Activated CD4-positive, alpha-beta T cell treated with anti-CD3 and anti-CD28 coated beads, Interleukin-2, Interleukin-6, amounts not matched to agents 100 ng/mL and 50 ng/mL, durations not matched to agents 16 hours and 8 hours (primary cell): ENCODE results near the gene TNFRSF19.
A peak's percentile ranks its signal among the peaks of the same experiment; 100 is the strongest.
"Not testable (repeated sequence)": the region's sequence is repeated elsewhere in the genome, so short reads cannot be mapped to it uniquely, and the experiment has no call there.

ENCODE experiments used
- DNase-seq: peaks from one replicate; pipeline ENCODE4 v3.0.0-alpha.2; 2020

The TNFRSF19 gene, protein sequence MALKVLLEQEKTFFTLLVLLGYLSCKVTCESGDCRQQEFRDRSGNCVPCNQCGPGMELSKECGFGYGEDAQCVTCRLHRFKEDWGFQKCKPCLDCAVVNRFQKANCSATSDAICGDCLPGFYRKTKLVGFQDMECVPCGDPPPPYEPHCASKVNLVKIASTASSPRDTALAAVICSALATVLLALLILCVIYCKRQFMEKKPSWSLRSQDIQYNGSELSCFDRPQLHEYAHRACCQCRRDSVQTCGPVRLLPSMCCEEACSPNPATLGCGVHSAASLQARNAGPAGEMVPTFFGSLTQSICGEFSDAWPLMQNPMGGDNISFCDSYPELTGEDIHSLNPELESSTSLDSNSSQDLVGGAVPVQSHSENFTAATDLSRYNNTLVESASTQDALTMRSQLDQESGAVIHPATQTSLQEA

GRCh38 chr13:23570099-23570920 is at the start of gene TNFRSF19:
Gene TNFRSF19 (plus strand): TSS chr13:23570412. CDS start chr13:23590184, 19,772 bp downstream.
- DNase-seq, result no peak

GRCh38 chr13:23529926-23530325 is 40.3 kb upstream of the TNFRSF19 start:
- DNase-seq, result not testable (repeated sequence)

DNA sequence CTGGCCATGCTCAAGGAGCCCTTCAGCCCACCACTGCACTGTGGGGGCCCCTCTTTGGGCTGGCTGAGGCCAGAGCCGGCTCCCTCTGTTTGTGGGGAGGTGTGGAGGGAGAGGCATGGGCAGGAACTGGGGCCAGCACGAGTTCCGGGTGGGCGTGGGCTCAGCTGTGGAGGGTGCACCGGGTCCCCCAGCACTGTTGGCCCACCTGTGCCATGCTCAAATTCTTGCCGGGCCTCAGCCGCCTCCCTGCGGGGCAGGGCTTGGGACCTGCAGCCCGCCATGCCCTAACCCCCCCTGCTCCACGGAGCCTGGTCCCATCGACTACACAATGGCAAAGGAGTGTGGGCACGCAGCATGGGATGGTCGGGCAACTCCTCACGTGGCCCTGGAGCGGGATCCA is 38.8 kb upstream of the TNFRSF19 start:
- no peak for DNase-seq

GRCh38 chr13:23534090-23534489 is 36.1 kb upstream of the TNFRSF19 start:
- DNase-seq, result no peak

- DNase-seq, result no peak
These were observed 28.9 kb upstream of the TNFRSF19 start for GRCh38 chr13:23541221-23541824.

DNA sequence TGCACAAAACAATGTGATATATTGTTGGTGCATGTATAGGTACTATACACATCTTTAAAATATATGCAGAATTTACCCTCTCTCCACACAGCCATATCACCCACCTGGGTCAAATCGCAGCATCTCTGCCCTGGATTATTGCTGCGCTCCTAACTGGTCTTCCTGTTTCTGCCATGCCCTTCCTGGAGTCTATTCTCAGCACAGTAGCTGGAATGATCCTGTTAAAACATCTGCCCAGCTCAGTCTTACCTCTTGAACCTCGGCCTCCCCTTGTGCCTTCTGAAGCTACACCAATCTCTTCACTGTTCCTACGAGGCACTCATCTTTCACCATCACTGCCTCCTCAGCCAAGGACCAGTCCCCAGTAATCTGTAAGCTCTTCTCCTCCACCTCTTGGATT is 25.5 kb upstream of the TNFRSF19 start:
- DNase-seq, result no peak

DNA sequence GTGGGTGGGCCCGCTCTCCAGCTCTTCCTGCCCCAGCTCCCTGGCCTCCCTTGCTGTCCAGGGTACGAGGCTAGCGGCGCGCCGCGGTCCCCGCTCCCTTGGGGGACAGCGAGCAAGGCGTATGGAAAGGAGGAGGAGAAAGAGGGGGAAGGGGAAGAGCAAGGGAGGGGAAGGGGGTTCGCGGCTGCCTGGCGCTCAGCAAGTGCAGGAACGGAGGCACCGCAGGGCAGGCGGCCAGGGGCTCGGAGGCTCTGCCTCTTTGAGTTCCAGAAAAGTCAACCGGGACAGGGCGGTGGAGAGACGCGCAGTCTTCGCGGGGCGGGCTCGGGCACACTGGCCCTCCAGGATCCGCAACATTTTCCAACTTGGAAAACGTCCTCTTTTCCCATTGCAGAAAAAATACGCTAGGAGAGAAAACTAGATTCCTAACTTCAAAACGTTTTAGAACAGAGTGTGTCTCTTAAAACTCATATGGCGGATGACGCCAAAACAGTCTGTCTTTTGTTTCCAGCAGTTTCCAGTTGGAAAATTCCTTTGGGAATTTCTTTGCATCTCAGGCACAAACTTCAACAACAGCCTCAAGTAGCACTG is 23.1 kb upstream of the TNFRSF19 start:
- DNase-seq, result no peak

- DNase-seq, result no peak
These were observed 20.5 kb upstream of the TNFRSF19 start for GRCh38 chr13:23549724-23550123.

GRCh38 chr13:23550163-23550562 is 20.0 kb upstream of the TNFRSF19 start:
- no peak for DNase-seq

GRCh38 chr13:23551213-23552008 is 18.8 kb upstream of the TNFRSF19 start:
- DNase-seq, result no peak

- no peak for DNase-seq
These were observed 18.0 kb upstream of the TNFRSF19 start for GRCh38 chr13:23552171-23552570.

DNA sequence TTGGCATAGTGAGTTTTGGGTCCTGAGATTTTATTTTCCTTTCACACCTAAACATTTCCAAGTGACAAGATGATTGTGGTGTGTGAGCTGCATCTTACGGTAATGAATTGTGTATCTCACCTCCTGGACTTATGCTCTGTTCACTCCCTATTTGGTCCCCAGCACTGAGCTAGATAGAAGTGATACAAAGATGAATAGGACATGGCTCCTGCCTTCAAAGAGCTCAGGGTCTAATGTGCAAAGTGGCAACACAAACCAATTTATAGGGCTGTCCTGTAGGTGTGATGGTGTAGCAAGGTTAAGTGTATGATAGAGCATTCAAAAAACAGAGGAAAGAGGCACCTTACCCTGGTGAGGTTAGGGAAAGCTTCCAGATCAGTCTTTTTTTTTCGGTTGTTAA is 17.6 kb upstream of the TNFRSF19 start:
- DNase-seq, result no peak

- no peak for DNase-seq
These were observed 16.2 kb upstream of the TNFRSF19 start for GRCh38 chr13:23554000-23554399.

DNA sequence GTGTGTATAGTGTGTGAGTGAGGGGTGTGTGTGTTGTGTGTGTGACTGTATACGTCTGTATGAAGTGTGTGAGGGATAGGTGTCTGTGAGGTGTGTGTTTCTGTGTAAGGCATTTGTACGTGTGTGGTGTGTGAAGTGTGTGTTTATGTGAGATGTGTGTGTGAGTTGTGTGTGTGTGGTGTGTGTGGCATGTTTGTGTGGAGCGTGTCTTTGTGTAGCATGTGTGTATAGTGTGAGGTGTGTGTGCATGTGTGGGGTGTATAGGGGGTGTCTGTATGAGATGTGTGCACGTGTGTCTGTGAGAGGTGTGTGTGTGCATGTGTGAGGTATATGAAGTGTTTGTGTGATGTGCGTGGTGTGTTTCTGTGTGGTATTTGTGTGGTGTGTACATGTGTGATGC is 13.2 kb upstream of the TNFRSF19 start:
- DNase-seq, result no peak

- no peak for DNase-seq
These were observed 12.5 kb upstream of the TNFRSF19 start for GRCh38 chr13:23557733-23558132.

DNA sequence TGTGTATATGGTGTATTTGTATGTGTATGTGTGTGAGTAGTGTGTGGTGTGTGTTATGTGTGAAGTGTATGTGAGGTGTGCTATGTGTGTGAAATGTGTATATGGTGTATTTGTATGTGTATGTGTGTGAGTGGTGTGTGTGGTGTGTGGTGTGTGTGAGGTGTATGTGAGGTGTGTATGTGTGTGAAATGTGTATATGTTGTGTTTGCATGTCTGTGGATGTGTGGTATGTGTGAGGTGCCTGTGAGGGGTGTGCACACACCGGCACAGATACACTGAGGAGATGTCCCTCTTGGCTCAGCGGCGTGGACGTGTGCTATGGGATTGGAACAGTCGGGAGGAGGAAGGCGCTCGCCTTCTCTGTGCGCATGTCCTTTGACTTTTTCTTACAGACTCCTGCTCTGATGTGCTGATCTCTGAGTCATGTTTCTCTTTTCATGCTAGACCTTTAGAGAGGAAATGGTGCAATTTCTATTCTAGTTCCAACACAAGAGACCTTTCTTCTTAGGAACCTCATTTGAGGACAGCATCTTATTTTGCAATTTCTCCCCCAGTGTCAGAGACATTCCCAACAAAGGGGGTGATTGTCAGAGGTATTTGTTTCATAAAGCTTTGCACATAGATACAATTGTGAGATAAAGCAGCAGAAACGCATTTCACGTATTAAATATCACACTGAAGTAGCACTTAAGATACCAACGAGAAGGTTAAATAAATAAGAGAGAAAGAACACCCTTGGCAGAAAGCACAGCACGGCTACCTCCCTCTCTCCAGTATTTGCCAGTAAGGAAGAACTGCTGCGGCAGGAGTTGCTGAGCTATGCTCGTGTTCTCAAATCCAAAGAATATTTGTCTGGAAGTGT is 11.3 kb upstream of the TNFRSF19 start:
- DNase-seq, result peak; percentile 28

- DNase-seq, result no peak
These were observed 9.6 kb upstream of the TNFRSF19 start for GRCh38 chr13:23560571-23561089.

GRCh38 chr13:23561261-23561660 is 9.0 kb upstream of the TNFRSF19 start:
- DNase-seq, result no peak

- DNase-seq, result no peak
These were observed 6.9 kb upstream of the TNFRSF19 start for GRCh38 chr13:23563085-23563845.

- DNase-seq, result no peak
These were observed 2.2 kb upstream of the TNFRSF19 start for GRCh38 chr13:23567906-23568460.
